Stimulated activated naive CD8-positive, alpha-beta T cell treated with anti-CD3 and anti-CD28 coated beads, Interleukin-15, Interleukin-2, amounts not matched to agents 100 U/mL and 50 U/mL, for 24 hours (primary cell): ENCODE data around the gene SHROOM3.
"Not testable (repeated sequence)": the region's sequence is repeated elsewhere in the genome, so short reads cannot be mapped to it uniquely, and the experiment has no call there.

Experiments used
- ATAC-seq: fragments of 150-1000 bp; cut with Tn5 transposase; one replicate; pipeline ENCODE4 v1.10.0; 2021
- DNase-seq: peaks from one replicate; pipeline ENCODE4 v3.0.0; 2021

The SHROOM3 gene

GRCh38 chr4:76697129-76697803, 262.2 kb downstream of the SHROOM3 start:
- no peak for DNase-seq
- no peak for ATAC-seq

DNA sequence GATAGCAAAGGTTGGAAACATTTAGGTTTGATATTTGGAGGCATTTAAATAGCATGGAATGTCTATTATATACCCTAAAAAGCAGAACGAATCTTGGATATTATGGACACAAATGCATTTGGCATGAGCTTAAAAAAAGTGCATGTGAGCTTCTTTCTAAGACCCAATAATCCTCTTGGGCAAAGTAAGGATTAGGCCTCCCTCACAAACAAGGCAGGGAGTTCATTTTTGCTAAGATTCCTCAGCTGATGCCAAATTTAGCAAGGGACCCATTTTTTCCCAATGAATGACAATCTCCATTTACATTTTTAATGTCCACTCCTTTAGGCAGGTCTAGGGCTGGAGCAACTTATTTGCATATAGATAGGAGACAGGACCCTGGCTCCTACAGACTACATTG, 263.1 kb downstream of the SHROOM3 start:
- ATAC-seq (no peak), DNase-seq (no peak)

- ATAC-seq = no peak
- DNase-seq = no peak
These were observed 264.8 kb downstream of the SHROOM3 start for GRCh38 chr4:76699751-76700310.

GRCh38 chr4:76702440-76703122, 267.6 kb downstream of the SHROOM3 start:
- DNase-seq = no peak
- no peak for ATAC-seq

DNA sequence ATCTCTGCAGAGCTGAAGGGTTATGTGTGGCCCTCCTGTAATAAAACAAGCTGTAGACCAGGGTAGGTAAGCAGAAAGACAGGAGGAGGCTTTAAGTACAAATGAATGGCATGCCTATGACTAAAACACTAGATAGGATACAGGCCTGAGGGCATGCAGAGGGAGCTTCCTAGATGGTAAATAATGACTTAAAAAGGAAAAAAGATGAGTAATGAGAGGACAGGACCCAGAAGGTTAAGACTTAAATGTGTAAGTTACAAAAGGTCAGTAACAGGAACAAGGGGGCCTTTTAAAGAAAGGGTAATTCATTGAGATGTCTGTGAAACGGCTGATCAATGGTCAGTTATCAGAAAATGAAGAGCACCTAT, 268.1 kb downstream of the SHROOM3 start:
- ATAC-seq (no peak), DNase-seq (no peak)

- no peak for DNase-seq
- ATAC-seq = no peak
These were observed 268.6 kb downstream of the SHROOM3 start for GRCh38 chr4:76703676-76704075.

- DNase-seq (no peak), ATAC-seq (no peak)
These were observed 269.3 kb downstream of the SHROOM3 start for GRCh38 chr4:76704133-76704881.

- DNase-seq (no peak), ATAC-seq (no peak)
These were observed 270.4 kb downstream of the SHROOM3 start for GRCh38 chr4:76705472-76705871.

GRCh38 chr4:76706581-76706980, 271.6 kb downstream of the SHROOM3 start:
- DNase-seq = no peak
- no peak for ATAC-seq

GRCh38 chr4:76708971-76709771, 274.1 kb downstream of the SHROOM3 start:
- DNase-seq = no peak
- no peak for ATAC-seq

GRCh38 chr4:76709772-76710090, 274.7 kb downstream of the SHROOM3 start:
- no peak for ATAC-seq
- no peak for DNase-seq

- DNase-seq (no peak), ATAC-seq (no peak)
These were observed 277.5 kb downstream of the SHROOM3 start for GRCh38 chr4:76712564-76712963.

DNA sequence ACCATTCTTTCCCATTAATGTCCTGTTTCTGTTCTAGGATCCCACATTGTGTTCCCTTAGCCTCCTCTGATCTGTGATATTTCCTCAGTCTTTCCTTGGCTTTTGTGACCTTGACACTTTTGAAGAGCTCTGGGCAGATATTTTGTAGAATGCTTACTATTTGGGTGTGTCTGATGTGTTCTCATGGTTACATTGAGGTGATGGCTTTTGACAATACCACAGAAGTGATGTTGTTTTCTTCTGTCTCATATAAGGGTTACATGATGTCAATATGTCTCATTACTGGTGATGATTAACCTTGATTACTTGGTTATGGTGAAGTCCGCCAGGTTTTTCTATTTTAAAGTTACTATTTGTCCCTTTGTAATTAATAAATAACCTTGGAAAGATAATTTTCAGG, 279.2 kb downstream of the SHROOM3 start:
- DNase-seq = no peak
- no peak for ATAC-seq

DNA sequence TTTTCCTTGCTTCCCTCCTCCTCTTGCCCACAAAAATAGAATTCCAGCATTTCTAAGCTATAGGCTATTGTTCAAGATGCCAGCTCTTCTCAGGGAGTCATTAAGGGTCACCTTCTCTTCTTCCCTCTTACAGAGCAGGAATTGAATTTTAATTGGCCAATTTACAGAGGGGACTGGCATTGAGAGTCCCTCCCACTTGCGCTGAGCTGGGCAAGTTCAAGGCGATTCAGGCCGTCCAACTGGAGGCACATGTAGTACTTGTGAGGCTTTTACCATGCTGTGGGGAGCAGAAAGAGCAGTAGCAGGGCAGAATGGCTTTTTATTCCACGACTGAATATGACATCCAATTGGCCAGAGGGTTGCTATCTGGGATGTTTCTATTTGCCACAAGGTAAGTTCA, 281.0 kb downstream of the SHROOM3 start:
- DNase-seq = no peak
- ATAC-seq = no peak

DNA sequence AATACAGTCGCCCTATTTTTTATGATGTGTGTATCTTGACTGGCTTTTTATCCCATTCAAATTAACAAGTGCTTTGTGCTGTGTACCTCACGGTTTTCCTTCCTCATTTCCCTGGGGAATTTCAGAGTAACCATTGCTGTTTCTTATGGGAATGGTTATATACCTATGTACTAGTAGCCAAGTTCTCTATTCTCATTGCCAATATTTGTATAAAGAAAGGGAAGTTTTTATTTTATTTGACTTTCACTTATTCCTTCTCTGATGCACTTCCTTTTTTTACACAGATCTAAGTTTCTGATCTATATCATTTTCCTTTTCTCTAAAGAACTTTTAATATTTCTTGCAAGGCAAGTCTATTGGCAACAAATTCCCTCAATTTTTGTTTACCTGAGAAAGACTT, 281.6 kb downstream of the SHROOM3 start:
- ATAC-seq = no peak
- no peak for DNase-seq

GRCh38 chr4:76717431-76717830, 282.4 kb downstream of the SHROOM3 start:
- DNase-seq (no peak), ATAC-seq (no peak)

- DNase-seq (no peak), ATAC-seq (no peak)
These were observed 283.0 kb downstream of the SHROOM3 start for GRCh38 chr4:76718021-76718420.

DNA sequence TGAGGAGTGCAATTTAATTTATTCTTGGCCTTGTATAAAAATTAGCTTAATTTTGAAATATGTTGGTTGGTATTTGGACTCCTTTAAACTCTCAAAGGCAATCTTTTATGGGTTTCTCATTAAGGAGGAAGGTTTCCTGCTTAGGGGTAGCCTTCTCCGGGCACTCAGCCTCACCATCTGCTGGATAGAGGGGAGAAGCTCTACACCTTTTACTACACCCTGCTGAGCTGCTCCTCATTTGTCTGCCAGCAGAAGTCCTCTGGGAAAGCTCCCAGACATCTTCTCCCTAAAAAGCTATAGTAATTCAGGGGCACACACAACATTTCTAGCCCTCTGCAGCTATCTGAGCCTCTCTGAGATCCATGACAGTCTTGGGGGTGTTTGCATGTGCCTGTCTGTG, 283.8 kb downstream of the SHROOM3 start:
- no peak for ATAC-seq
- DNase-seq = no peak

DNA sequence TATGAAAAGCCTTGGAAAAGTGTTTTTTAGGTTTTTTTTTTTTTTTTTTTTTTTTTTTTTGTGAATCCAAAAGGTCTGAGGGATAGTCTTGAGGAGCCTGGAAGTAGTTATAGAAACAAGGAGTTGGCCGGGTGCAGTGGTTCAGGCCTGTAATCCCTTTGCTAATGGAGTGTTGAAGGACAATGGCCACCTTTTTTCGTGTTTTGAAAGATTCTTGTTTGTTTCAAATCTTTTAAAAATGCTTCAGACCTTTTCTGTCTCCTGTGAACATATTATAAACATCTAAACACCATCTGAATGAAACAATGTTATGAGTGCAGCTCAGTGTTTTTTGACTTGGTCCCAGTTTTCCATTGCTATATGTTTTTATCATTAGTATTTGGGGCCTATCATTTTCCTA, 285.1 kb downstream of the SHROOM3 start:
- ATAC-seq = no peak
- no peak for DNase-seq

GRCh38 chr4:76722146-76722545, 287.1 kb downstream of the SHROOM3 start:
- ATAC-seq, DNase-seq: not testable (repeated sequence)

DNA sequence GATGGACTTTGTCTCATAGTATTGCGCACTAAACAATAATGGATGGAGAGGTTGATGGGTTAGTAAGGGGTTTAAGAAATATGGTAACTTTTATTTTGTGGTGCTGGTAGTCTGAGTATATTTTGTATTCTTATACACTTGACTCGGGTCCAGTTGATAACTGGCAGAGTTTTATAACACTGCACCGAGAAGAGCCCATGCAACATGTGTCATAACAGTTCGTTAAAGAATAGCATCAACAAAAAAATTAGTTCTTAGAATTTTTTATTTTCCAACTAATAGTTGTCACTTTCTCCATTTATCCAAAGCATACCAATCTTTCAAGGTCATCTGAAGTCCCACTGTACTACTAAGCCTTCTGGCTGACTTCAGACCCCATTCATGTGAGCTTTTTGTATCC, 287.8 kb downstream of the SHROOM3 start:
- DNase-seq = no peak
- ATAC-seq = no peak

DNA sequence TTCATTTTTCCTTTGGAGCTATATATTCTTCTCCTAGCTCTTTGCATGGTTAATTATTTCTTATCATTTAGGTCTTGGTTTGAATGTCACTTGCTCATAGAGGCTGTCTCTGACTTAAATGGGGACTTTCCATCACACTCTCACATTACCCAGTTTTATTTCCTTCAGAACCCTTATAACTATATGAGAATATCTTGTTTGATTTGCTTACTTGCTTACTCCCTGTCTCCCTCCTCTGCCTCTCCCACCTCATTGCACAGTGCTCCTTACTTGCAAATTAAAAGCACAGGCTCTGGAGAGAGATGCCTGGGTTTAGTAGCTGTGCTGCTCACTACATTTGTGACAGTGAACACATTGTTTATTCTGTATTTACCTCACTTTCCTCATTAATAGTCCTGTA, 288.3 kb downstream of the SHROOM3 start:
- DNase-seq (no peak), ATAC-seq (no peak)
